GM12892 (cell line): ENCODE results near the gene MCM9.

Experiments used
- POLR2A ChIP-seq: IDR thresholded peaks from 2 replicates; pipeline ENCODE4 v1.6.1; 2011; ENCODE audit warnings: low read depth, low read length, control low read depth
- POLR2AphosphoS5 ChIP-seq: IDR thresholded peaks from 2 replicates; pipeline ENCODE4 v1.6.1; 2011; ENCODE audit warnings: low read depth, low read length, control low read depth

GRCh38 chr6:118965843-118966370 is 30.9 kb upstream of the MCM9 start:
- TF ChIP-seq POLR2A (no peak), POLR2AphosphoS5 (no peak)
